ENCODE measurements around the gene ADH1B.

ADH1B gene

GRCh38 chr4:99341426-99341825 is 20.2 kb upstream of the ADH1B start:
- H3K4me2 ChIP-seq (ENCODE audit: low read depth, low read length, poor library complexity, severe bottlenecking), result no peak overlapping the region
- TF ChIP-seq CTCF (conservative IDR thresholded peaks at IDR 0.05; ENCODE audit: low read length), result no peak
- TF ChIP-seq EZH2phosphoT487 (IDR thresholded peaks at IDR 0.05; ENCODE audit: borderline replicate concordance), result no peak

GRCh38 chr4:99339172-99339571 is 18.0 kb upstream of the ADH1B start:
- TF ChIP-seq CTCF (conservative IDR thresholded peaks at IDR 0.05; ENCODE audit: low read length), result no peak
- TF ChIP-seq EZH2phosphoT487 (IDR thresholded peaks at IDR 0.05; ENCODE audit: borderline replicate concordance), result no peak

More at GRCh38 chr4:99341426-99341825, 20.2 kb upstream of the ADH1B start:
- no peaks in the 10 kb centered on the region for H3K79me2 ChIP-seq (ENCODE audit: insufficient read depth, low read length)
- H4K20me1 ChIP-seq (ENCODE audit: insufficient read depth, low read length, poor library complexity, severe bottlenecking), result no peaks in the 10 kb centered on the region
- no peak overlapping the region for H3K9ac ChIP-seq (ENCODE audit: low read depth, low read length, poor library complexity, severe bottlenecking)
- no peaks in the 10 kb centered on the region for H3K9me3 ChIP-seq (ENCODE audit: insufficient read depth, low read depth, low read length)
- H3K4me1 ChIP-seq (ENCODE audit: insufficient read depth, low read length, poor library complexity, severe bottlenecking), result no peaks in the 10 kb centered on the region
- H3F3A ChIP-seq (ENCODE audit: low read depth), result no peaks in the 10 kb centered on the region
- no peak overlapping the region for H2AFZ ChIP-seq (ENCODE audit: low read length)
- no peaks in the 10 kb centered on the region for H3K36me3 ChIP-seq (ENCODE audit: insufficient read depth, low read length)
- no peaks in the 10 kb centered on the region for H3K27me3 ChIP-seq (ENCODE audit: insufficient read depth, low read length, poor library complexity, severe bottlenecking)
- no peak overlapping the region for H3K4me3 ChIP-seq (ENCODE audit: low read length, poor library complexity, severe bottlenecking)
- no peaks in the 10 kb centered on the region for H3K9me2 ChIP-seq (replicated peaks; ENCODE audit: low read depth, low read length)

GRCh38 chr4:99336553-99336952 is 15.4 kb upstream of the ADH1B start:
- Histone ChIP-seq H3K9me2 (replicated peaks; ENCODE audit: low read depth, low read length) (no peaks in the 10 kb centered on the region), H3K9me3 (ENCODE audit: insufficient read depth, low read depth, low read length) (no peaks in the 10 kb centered on the region), H2AFZ (ENCODE audit: low read length) (no peak overlapping the region), H3K4me2 (ENCODE audit: low read depth, low read length, poor library complexity, severe bottlenecking) (no peak overlapping the region), H3K4me1 (ENCODE audit: insufficient read depth, low read length, poor library complexity, severe bottlenecking) (no peaks in the 10 kb centered on the region), H4K20me1 (ENCODE audit: insufficient read depth, low read length, poor library complexity, severe bottlenecking) (no peaks in the 10 kb centered on the region), H3F3A (ENCODE audit: low read depth) (no peaks in the 10 kb centered on the region), H3K9ac (ENCODE audit: low read depth, low read length, poor library complexity, severe bottlenecking) (no peak overlapping the region), H3K36me3 (ENCODE audit: insufficient read depth, low read length) (no peaks in the 10 kb centered on the region), H3K79me2 (ENCODE audit: insufficient read depth, low read length) (no peaks in the 10 kb centered on the region), H3K27me3 (ENCODE audit: insufficient read depth, low read length, poor library complexity, severe bottlenecking) (no peaks in the 10 kb centered on the region), H3K4me3 (ENCODE audit: low read length, poor library complexity, severe bottlenecking) (no peak overlapping the region)
- TF ChIP-seq EZH2phosphoT487 (IDR thresholded peaks at IDR 0.05; ENCODE audit: borderline replicate concordance), result no peak
- no peak for TF ChIP-seq CTCF (conservative IDR thresholded peaks at IDR 0.05; ENCODE audit: low read length)

More at GRCh38 chr4:99339172-99339571, 18.0 kb upstream of the ADH1B start:
- Histone ChIP-seq H3K9me2 (replicated peaks; ENCODE audit: low read depth, low read length) (no peaks in the 10 kb centered on the region), H3K9me3 (ENCODE audit: insufficient read depth, low read depth, low read length) (no peaks in the 10 kb centered on the region), H3K27me3 (ENCODE audit: insufficient read depth, low read length, poor library complexity, severe bottlenecking) (no peaks in the 10 kb centered on the region), H4K20me1 (ENCODE audit: insufficient read depth, low read length, poor library complexity, severe bottlenecking) (no peaks in the 10 kb centered on the region), H3F3A (ENCODE audit: low read depth) (no peaks in the 10 kb centered on the region), H3K4me2 (ENCODE audit: low read depth, low read length, poor library complexity, severe bottlenecking) (no peak overlapping the region), H3K4me1 (ENCODE audit: insufficient read depth, low read length, poor library complexity, severe bottlenecking) (no peaks in the 10 kb centered on the region), H2AFZ (ENCODE audit: low read length) (no peak overlapping the region), H3K36me3 (ENCODE audit: insufficient read depth, low read length) (no peaks in the 10 kb centered on the region), H3K79me2 (ENCODE audit: insufficient read depth, low read length) (no peaks in the 10 kb centered on the region), H3K9ac (ENCODE audit: low read depth, low read length, poor library complexity, severe bottlenecking) (no peak overlapping the region), H3K4me3 (ENCODE audit: low read length, poor library complexity, severe bottlenecking) (no peak overlapping the region)

Measured in Loucy (cell line).